SK-N-SH (cell line): ENCODE results near the gene RARG. TPM values are rescaled to one million over a fixed set of nuclear protein-coding genes. Genes with fewer than 3 reads are reported as not detected.

Experiments
- CTCF ChIA-PET: fragments of 300-600, 350-600 bp; formaldehyde crosslinking; extraction: SDS; loops from one replicate; lab custom pipeline; 2021; lab: Yijun Ruan, JAX
- POLR2A ChIA-PET: fragments of 350-600 bp; sonication (Branson Sonifier 250); formaldehyde crosslinking; extraction: SDS; loops from one replicate; lab custom pipeline; 2020; ENCODE audit warnings: antibody characterized with exemption, inconsistent platforms; lab: Yijun Ruan, JAX
- DNase-seq: peaks from one replicate; pipeline ENCODE4 v3.0.0; 2012
- H2AFZ ChIP-seq: fragments of 200-600 bp; sonication (generic); 2 replicates; pipeline ENCODE4 v1.8.1; 2016; ENCODE audit warnings: antibody characterized with exemption, mild to moderate bottlenecking, low read depth
- H3F3A ChIP-seq: fragments of 200-600 bp; sonication (generic); replicated peaks from 2 replicates; pipeline ENCODE3; 2016; ENCODE audit warnings: antibody characterized with exemption, mild to moderate bottlenecking; ENCODE audit not compliant: insufficient read depth
- H3K27ac ChIP-seq, 2 experiments: fragments of 200-500 bp in 1 of 2; fragments of 200-600 bp in 1 of 2; sonication (Bioruptor generic) in 1 of 2; sonication (generic), shearing (Covaris generic) in 1 of 2; 2 replicates each; pipeline versions ENCODE4 v1.5.1 to v1.6.1; 2014 to 2016; ENCODE audit warnings: low read depth in 2 of 2, inconsistent platforms in 1 of 2, low read length in 1 of 2, mild to moderate bottlenecking in 1 of 2, mixed read lengths in 1 of 2
- H3K27me3 ChIP-seq: fragments of 200-600 bp; sonication (generic), shearing (Covaris generic); 2 replicates; pipeline ENCODE4 v1.6.1; 2016; ENCODE audit warnings: mixed run types; ENCODE audit not compliant: insufficient read depth
- H3K36me3 ChIP-seq, 2 experiments: fragments of 200-500 bp in 1 of 2; fragments of 200-600 bp in 1 of 2; sonication (Bioruptor generic) in 1 of 2; sonication (generic) in 1 of 2; replicated peaks in 1 of 2; 2 replicates each; pipeline versions ENCODE3 to v1.5.1; 2014 to 2016; ENCODE audit warnings: low read length in 1 of 2, mild to moderate bottlenecking in 1 of 2; ENCODE audit not compliant: insufficient read depth in 2 of 2, control insufficient read depth in 1 of 2
- H3K4me1 ChIP-seq, 2 experiments: fragments of 200-500 bp in 1 of 2; fragments of 200-600 bp in 1 of 2; sonication (Bioruptor generic) in 1 of 2; sonication (generic), shearing (Covaris generic) in 1 of 2; 2 replicates each; pipeline versions ENCODE4 v1.5.1 to v1.6.1; 2014 to 2016; ENCODE audit warnings: low read depth in 1 of 2, low read length in 1 of 2, mixed run types in 1 of 2; ENCODE audit not compliant: insufficient read depth in 2 of 2, control insufficient read depth in 1 of 2
- H3K4me2 ChIP-seq: fragments of 200-600 bp; sonication (generic), shearing (Covaris generic); 2 replicates; pipeline ENCODE4 v1.6.1; 2017; ENCODE audit warnings: mixed run types
- H3K4me3 ChIP-seq, 2 experiments: fragments of 200-500 bp in 1 of 2; fragments of 200-600 bp in 1 of 2; sonication (Bioruptor generic) in 1 of 2; sonication (generic), shearing (Covaris generic) in 1 of 2; 2 replicates each; pipeline versions ENCODE4 v1.5.1 to v1.8.1; 2014 to 2016; ENCODE audit warnings: low read depth in 2 of 2, inconsistent platforms in 1 of 2, low read length in 1 of 2, mild to moderate bottlenecking in 1 of 2, mixed read lengths in 1 of 2, moderate library complexity in 1 of 2
- H3K79me2 ChIP-seq: fragments of 200-600 bp; sonication (generic); 2 replicates; pipeline ENCODE4 v1.8.1; 2017; ENCODE audit warnings: mild to moderate bottlenecking; ENCODE audit not compliant: insufficient read depth
- H3K9ac ChIP-seq: fragments of 200-600 bp; sonication (generic); 2 replicates; pipeline ENCODE4 v1.6.1; 2017; ENCODE audit warnings: mixed run types
- H3K9me2 ChIP-seq: fragments of 200-600 bp; sonication (generic); 2 replicates; pipeline ENCODE4 v1.6.1; 2017; ENCODE audit warnings: mixed run types
- H3K9me3 ChIP-seq: fragments of 200-600 bp; sonication (generic); 2 replicates; pipeline ENCODE4 v1.6.1; 2017; ENCODE audit warnings: mixed run types, mild to moderate bottlenecking, moderate library complexity
- H4K20me1 ChIP-seq: fragments of 200-600 bp; sonication (generic); 2 replicates; pipeline ENCODE4 v1.6.1; 2017; ENCODE audit warnings: mild to moderate bottlenecking, mixed run types; ENCODE audit not compliant: insufficient read depth
- CHD2 ChIP-seq: fragments of 150-350 bp; IDR thresholded peaks from 2 replicates; pipeline ENCODE4 v1.6.1; 2018; ENCODE audit warnings: low read length; ENCODE audit not compliant: partially characterized antibody
- EZH2phosphoT487 ChIP-seq: fragments of 200-600 bp; sonication (generic); IDR thresholded peaks from 2 replicates; pipeline ENCODE4 v1.6.1; 2017; ENCODE audit warnings: low read depth, mixed run types, mild to moderate bottlenecking, antibody characterized with exemption, moderate library complexity, borderline replicate concordance
- FOSL2 ChIP-seq: IDR thresholded peaks from 2 replicates; pipeline ENCODE4 v1.4.0; 2012; ENCODE audit warnings: low read depth, mild to moderate bottlenecking, moderate library complexity, borderline replicate concordance
- FOXM1 ChIP-seq: IDR thresholded peaks from 2 replicates; pipeline ENCODE4 v1.4.0; 2012; ENCODE audit warnings: low read depth, mild to moderate bottlenecking
- GABPA ChIP-seq: IDR thresholded peaks from 2 replicates; pipeline ENCODE4 v1.4.0; 2012; ENCODE audit warnings: low read depth, mild to moderate bottlenecking
- GATA2 ChIP-seq: sonication (generic); formaldehyde crosslinking; IDR thresholded peaks from 2 replicates; pipeline ENCODE4 v1.5.0; 2020; ENCODE audit warnings: mild to moderate bottlenecking, missing genetic modification reagents
- IRF3 ChIP-seq: fragments of 150-350 bp; IDR thresholded peaks from 2 replicates; pipeline ENCODE4 v1.6.1; 2016; ENCODE audit warnings: mild to moderate bottlenecking, low read depth, low read length
- JUND ChIP-seq: IDR thresholded peaks from 2 replicates; pipeline ENCODE4 v1.4.0; 2012
- MAX ChIP-seq: IDR thresholded peaks from 2 replicates; pipeline ENCODE4 v1.4.0; 2012; ENCODE audit warnings: low read depth
- MEF2A ChIP-seq: IDR thresholded peaks from 2 replicates; pipeline ENCODE4 v1.4.0; 2012; ENCODE audit warnings: low read depth, borderline replicate concordance
- MXI1 ChIP-seq: IDR thresholded peaks from 2 replicates; pipeline ENCODE4 v1.6.1; 2012; ENCODE audit warnings: mild to moderate bottlenecking, low read depth, low read length, improper control_type of control experiment
- NFIC ChIP-seq: IDR thresholded peaks from 2 replicates; pipeline ENCODE4 v1.4.0; 2012; ENCODE audit warnings: borderline replicate concordance
- RAD21 ChIP-seq: IDR thresholded peaks from 2 replicates; pipeline ENCODE4 v1.6.1; 2012; ENCODE audit warnings: mild to moderate bottlenecking, low read length
- REST ChIP-seq: IDR thresholded peaks from 2 replicates; pipeline ENCODE4 v1.6.1; 2012; ENCODE audit warnings: mild to moderate bottlenecking, low read depth, low read length, moderate library complexity
- RXRA ChIP-seq: IDR thresholded peaks from 2 replicates; pipeline ENCODE4 v1.4.0; 2012; ENCODE audit warnings: low read depth, mild to moderate bottlenecking, borderline replicate concordance
- SIN3A ChIP-seq: IDR thresholded peaks from 2 replicates; pipeline ENCODE4 v1.6.1; 2012; ENCODE audit warnings: low read depth, mild to moderate bottlenecking, low read length, moderate library complexity, borderline replicate concordance
- TAF1 ChIP-seq: IDR thresholded peaks from 2 replicates; pipeline ENCODE4 v1.6.1; 2012; ENCODE audit warnings: low read depth, mild to moderate bottlenecking, low read length, moderate library complexity, borderline replicate concordance
- TCF12 ChIP-seq: IDR thresholded peaks from 2 replicates; pipeline ENCODE4 v1.4.0; 2012
- TEAD4 ChIP-seq: IDR thresholded peaks from 2 replicates; pipeline ENCODE4 v1.4.0; 2012; ENCODE audit warnings: mild to moderate bottlenecking, borderline replicate concordance; ENCODE audit not compliant: insufficient read depth
- USF2 ChIP-seq: fragments of 150-350 bp; IDR thresholded peaks from 2 replicates; pipeline ENCODE4 v1.6.1; 2017; ENCODE audit warnings: antibody characterized with exemption, low read length, low read depth, borderline replicate concordance
- YY1 ChIP-seq: IDR thresholded peaks from 2 replicates; pipeline ENCODE4 v1.4.0; 2012; ENCODE audit warnings: low read depth, mild to moderate bottlenecking
- WGBS: methylation state at CpG from one replicate; pipeline ENCODE4 v1.1.6; 2017; ENCODE audit warnings: low lambda C conversion rate; 5-methylcytosine and 5-hydroxymethylcytosine counted together
- polyA plus RNA-seq, 3 experiments: library from polyadenylated mRNA; depleted of rRNA; stranded (reverse); fragments of >200 nt; gene quantifications; 2 replicates each; pipeline ENCODE4 v1.2.3, GENCODE V29; 2012

Gene RARG
- polyA plus RNA-seq, 1 of the 3 experiments (the other 2 are of a cell fraction): 36.6 TPM

- no peaks in the 10 kb centered on the region for H3K27me3 ChIP-seq
- H3K4me1 ChIP-seq: peaks cover 16 to 24% of the 10 kb centered on the region in 2 experiments; a peak in 3 of 4 replicates
- ChIA-PET CTCF (interaction anchor here (0.9 to 14.8 kb wide), 13 partner anchors 17 to 149 kb away, joined by 4 to 363 read pairs (median 24); partner anchors contain the start of genes AAAS, ESPL1, MYG1 and PFDN5), POLR2A (interaction anchor here (1.3 kb wide), 1 partner anchor 73 kb away, joined by 3 read pairs; no protein-coding TSS in a partner anchor)
- peaks cover 24 to 35% of the 10 kb centered on the region in 2 experiments for H3K36me3 ChIP-seq
- no peak overlapping the region for H3K9ac ChIP-seq
- H3K79me2 ChIP-seq: peaks cover 40% of the 10 kb centered on the region
- no peak overlapping the region for H2AFZ ChIP-seq
- TF ChIP-seq GABPA (no peak), REST (no peak), YY1 (no peak), CHD2 (no peak), RAD21 (no peak), MAX (no peak), SIN3A (no peak), TEAD4 (no peak), MXI1 (no peak), EZH2phosphoT487 (no peak), FOSL2 (no peak)
- H3K27ac ChIP-seq: no peak overlapping the region
- peaks cover 16% of the 10 kb centered on the region for H3F3A ChIP-seq
- H3K4me3 ChIP-seq: no peak overlapping the region
- no peak overlapping the region for H3K4me2 ChIP-seq
- DNase-seq: no peak
- no peaks in the 10 kb centered on the region for H3K9me3 ChIP-seq
- no peaks in the 10 kb centered on the region for H3K9me2 ChIP-seq
- 78% methylated on average over 3 of the region's 8 CpGs for WGBS
- H4K20me1 ChIP-seq: peaks cover 5% of the 10 kb centered on the region; the same call in 1 of the 2 replicates
Observed at GRCh38 chr12:53215497-53215896, 16.5 kb downstream of the RARG start.

GRCh38 chr12:53214687-53215455 is 17.1 kb downstream of the RARG start:
- no peak for DNase-seq
- ChIA-PET CTCF (interaction anchor here (1.0 to 14.8 kb wide), 19 partner anchors 8 to 168 kb away, joined by 3 to 363 read pairs (median 23); partner anchors contain the start of genes AAAS, ESPL1, MYG1 and PFDN5), POLR2A (interaction anchor here (1.2 kb wide), 1 partner anchor 34 kb away, joined by 3 read pairs; the partner anchor contains the start of genes CSAD and ZNF740)
- no peaks in the 10 kb centered on the region for H3K9me2 ChIP-seq
- H3K4me1 ChIP-seq: peaks cover 14 to 24% of the 10 kb centered on the region in 2 experiments; a peak in 3 of 4 replicates
- peaks cover 5% of the 10 kb centered on the region; the same call in 1 of the 2 replicates for H4K20me1 ChIP-seq
- H3F3A ChIP-seq: peaks cover 13% of the 10 kb centered on the region
- H3K4me2 ChIP-seq: no peak overlapping the region
- H3K9me3 ChIP-seq: no peaks in the 10 kb centered on the region
- peaks cover 39% of the 10 kb centered on the region for H3K79me2 ChIP-seq
- no peak overlapping the region for H3K4me3 ChIP-seq
- H3K9ac ChIP-seq: no peak overlapping the region
- no peak overlapping the region for H3K27ac ChIP-seq
- no peak overlapping the region for H2AFZ ChIP-seq
- peaks cover 24 to 38% of the 10 kb centered on the region in 2 experiments for H3K36me3 ChIP-seq
- WGBS: 89% methylated on average over 9 of the region's 12 CpGs
- no peaks in the 10 kb centered on the region for H3K27me3 ChIP-seq
- TF ChIP-seq USF2: no peak
- TF ChIP-seq JUND: no peak
- no peak for TF ChIP-seq FOXM1
- no peak for TF ChIP-seq TCF12
- no peak for TF ChIP-seq GATA2 (CRISPR knock-in tag)
- no peak for TF ChIP-seq IRF3
- no peak for TF ChIP-seq RAD21
- no peak for TF ChIP-seq MEF2A
- TF ChIP-seq NFIC: no peak
- no peak for TF ChIP-seq TAF1
- TF ChIP-seq RXRA: no peak
- TF ChIP-seq EZH2phosphoT487: no peak
